Kidney (tissue), 14 donors: ENCODE data around the gene THRB. TPM values are rescaled to one million over a fixed set of nuclear protein-coding genes. Genes with fewer than 3 reads are reported as not detected.

ENCODE experiments used
- DNase-seq, 5 donors: peaks; one replicate each; pipeline ENCODE4 v3.0.0-alpha.2; 2013 to 2020
- FAIRE-seq: peaks from 2 replicates; lab custom pipeline; 2012; peaks lifted over from hg19 to GRCh38; lab: Jason Lieb, UNC
- H3K27ac ChIP-seq, 2 donors: one replicate each; pipeline ENCODE4 v1.7.0; 2013; ENCODE audit warnings: low read depth in 2 of 2, low read length in 2 of 2, inconsistent platforms in 1 of 2
- H3K27me3 ChIP-seq: one replicate; pipeline ENCODE4 v1.7.1; 2013; ENCODE audit warnings: low read length, inconsistent platforms; ENCODE audit not compliant: control insufficient read depth, insufficient read depth
- H3K36me3 ChIP-seq, 3 donors: one replicate each; pipeline versions ENCODE4 v1.7.0 to v1.7.1; 2013; ENCODE audit warnings: low read length in 3 of 3, control low read depth in 1 of 3, inconsistent platforms in 1 of 3; ENCODE audit not compliant: insufficient read depth in 3 of 3, control insufficient read depth in 2 of 3
- H3K4me1 ChIP-seq, 3 donors: one replicate each; pipeline versions ENCODE4 v1.7.0 to v1.7.1; 2013; ENCODE audit warnings: low read length in 3 of 3, inconsistent platforms in 1 of 3, low read depth in 1 of 3; ENCODE audit not compliant: control insufficient read depth in 2 of 3, insufficient read depth in 2 of 3
- H3K4me3 ChIP-seq, 3 donors: one replicate each; pipeline versions ENCODE4 v1.7.0 to v1.8.1; 2013; ENCODE audit warnings: low read length in 3 of 3, control low read depth in 1 of 3, inconsistent platforms in 1 of 3
- H3K9ac ChIP-seq, 3 donors: one replicate each; pipeline versions ENCODE4 v1.7.0 to v1.7.1; 2013; ENCODE audit warnings: low read length in 3 of 3, control low read depth in 1 of 3, inconsistent platforms in 1 of 3
- H3K9me3 ChIP-seq, 3 donors: one replicate each; pipeline versions ENCODE4 v1.7.0 to v1.7.1; 2013; ENCODE audit warnings: low read length in 3 of 3, control low read depth in 1 of 3, inconsistent platforms in 1 of 3; ENCODE audit not compliant: control insufficient read depth in 2 of 3, insufficient read depth in 1 of 3
- intact Hi-C: fragments of 100-400 bp; cut with DNase I; formaldehyde crosslinking; loops from one replicate; pipeline ENCODE4 v1.11.1; 2022
- polyA plus RNA-seq: library from polyadenylated mRNA; stranded (reverse); fragments of 350-450 nt; fragmentation: Illumina TruSeq; extraction: RNeasy Lipid Tissue Mini Kit (QIAGEN cat#74804); gene quantifications from one replicate; pipeline ENCODE4 v1.2.3, GENCODE V29; 2014; ENCODE audit warnings: low read depth, low replicate concordance; ENCODE audit not compliant: insufficient read depth
- total RNA-seq: library from RNA; stranded (reverse); fragmentation: NEBNext Ultra II Directional; extraction: Animal tissue kit (Norgen Biotek cat#: 25700); gene quantifications from one replicate; pipeline ENCODE4 v1.2.1, GENCODE V29; 2021
- TF ChIP-seq, protein P1 (sequence below): IDR thresholded peaks from 3 replicates; pipeline ENCODE4 v1.5.1; 2012; ENCODE audit warnings: mild to moderate bottlenecking, moderate library complexity, borderline replicate concordance; ENCODE audit not compliant: insufficient read depth; ENCODE audit errors: extremely low read depth
- donor health status: control.
- donor health status: control.
- donor health status: control.
- donor health status: control.
- donor health status: control.
- donor health status: DM: yes; HTN: yes; CAD: no.
- donor health status: Normal renal cell carcinoma (clear cell type).

Gene THRB
- total and polyA plus RNA-seq, 2 donors from 2014 or later: 4.5 to 17.2 TPM

GRCh38 chr3:24135280-24135679 is 359.4 kb downstream of the THRB start:
- Histone ChIP-seq H3K9me3 (no peaks in the 10 kb centered on the region), H3K4me3 (no peak overlapping the region), H3K9ac (no peak overlapping the region), H3K36me3 (peaks cover 0 to 9% (median 2%) of the 10 kb centered on the region in 3 donors), H3K27me3 (no peaks in the 10 kb centered on the region), H3K27ac (no peak overlapping the region), H3K4me1 (peaks cover 0 to 8% (median 4%) of the 10 kb centered on the region in 3 donors)
- no peak for FAIRE-seq
- TF ChIP-seq, protein P1, sequence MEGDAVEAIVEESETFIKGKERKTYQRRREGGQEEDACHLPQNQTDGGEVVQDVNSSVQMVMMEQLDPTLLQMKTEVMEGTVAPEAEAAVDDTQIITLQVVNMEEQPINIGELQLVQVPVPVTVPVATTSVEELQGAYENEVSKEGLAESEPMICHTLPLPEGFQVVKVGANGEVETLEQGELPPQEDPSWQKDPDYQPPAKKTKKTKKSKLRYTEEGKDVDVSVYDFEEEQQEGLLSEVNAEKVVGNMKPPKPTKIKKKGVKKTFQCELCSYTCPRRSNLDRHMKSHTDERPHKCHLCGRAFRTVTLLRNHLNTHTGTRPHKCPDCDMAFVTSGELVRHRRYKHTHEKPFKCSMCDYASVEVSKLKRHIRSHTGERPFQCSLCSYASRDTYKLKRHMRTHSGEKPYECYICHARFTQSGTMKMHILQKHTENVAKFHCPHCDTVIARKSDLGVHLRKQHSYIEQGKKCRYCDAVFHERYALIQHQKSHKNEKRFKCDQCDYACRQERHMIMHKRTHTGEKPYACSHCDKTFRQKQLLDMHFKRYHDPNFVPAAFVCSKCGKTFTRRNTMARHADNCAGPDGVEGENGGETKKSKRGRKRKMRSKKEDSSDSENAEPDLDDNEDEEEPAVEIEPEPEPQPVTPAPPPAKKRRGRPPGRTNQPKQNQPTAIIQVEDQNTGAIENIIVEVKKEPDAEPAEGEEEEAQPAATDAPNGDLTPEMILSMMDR: no peak
- intact Hi-C loops: no loop called here
- no peak for DNase-seq

- DNase-seq (no peak), FAIRE-seq (no peak)
- TF ChIP-seq, protein P1: no peak
- Histone ChIP-seq H3K4me1 (peaks cover 0 to 8% (median 4%) of the 10 kb centered on the region in 3 donors), H3K9me3 (no peaks in the 10 kb centered on the region), H3K27ac (no peak overlapping the region), H3K27me3 (no peaks in the 10 kb centered on the region), H3K9ac (no peak overlapping the region), H3K36me3 (peaks cover 0 to 9% (median 2%) of the 10 kb centered on the region in 3 donors), H3K4me3 (no peak overlapping the region)
- intact Hi-C loops: no loop called here
Observed at GRCh38 chr3:24133942-24134341, 360.7 kb downstream of the THRB start.

DNA sequence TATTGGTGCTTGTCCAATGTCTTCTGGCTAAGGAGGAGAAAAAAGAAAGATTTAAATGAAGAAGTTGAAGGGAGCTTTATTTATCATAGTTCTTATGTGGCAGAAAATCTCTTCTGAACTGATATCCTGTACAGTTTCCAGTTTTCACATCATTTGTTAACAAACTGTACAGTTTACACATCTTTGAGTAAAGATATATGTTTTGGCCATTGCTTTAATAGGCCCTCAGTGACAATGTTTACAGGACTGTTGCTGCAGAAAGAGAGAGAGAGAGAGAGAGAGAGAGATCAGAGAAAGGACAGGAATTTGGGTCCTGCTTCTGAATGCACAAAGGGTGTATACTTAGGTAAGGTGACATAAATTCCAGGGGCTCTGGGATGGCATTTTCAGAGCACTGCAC is 361.2 kb downstream of the THRB start:
- Histone ChIP-seq H3K36me3 (peaks cover 0 to 9% (median 2%) of the 10 kb centered on the region in 3 donors), H3K27ac (no peak overlapping the region)

More for the DNA sequence above, 361.2 kb downstream of the THRB start:
- H3K4me1 ChIP-seq: peaks cover 0 to 8% (median 4%) of the 10 kb centered on the region in 3 donors
- FAIRE-seq (no peak), DNase-seq (no peak)
- H3K9me3 ChIP-seq: no peaks in the 10 kb centered on the region
- TF ChIP-seq, protein P1: no peak
- no peak overlapping the region for H3K9ac ChIP-seq
- H3K27me3 ChIP-seq: no peaks in the 10 kb centered on the region
- intact Hi-C loops: no loop called here
- H3K4me3 ChIP-seq: no peak overlapping the region
